GM19395 (cell line): ENCODE results near the gene CEP72.
"Not testable (repeated sequence)": the region's sequence is repeated elsewhere in the genome, so short reads cannot be mapped to it uniquely, and the experiment has no call there.

Source experiments
- ATAC-seq: cut with Tn5 transposase; IDR thresholded peaks from one replicate; pipeline ENCODE4 v1.9.1; 2021; ENCODE audit warnings: mild to moderate bottlenecking, moderate library complexity; ENCODE audit not compliant: unreplicated experiment

CEP72 gene

GRCh38 chr5:612498-613424, 621 bp downstream of the CEP72 start:
- ATAC-seq = peak; percentile 39

- ATAC-seq = no peak
These were observed 4.4 kb downstream of the CEP72 start for GRCh38 chr5:616484-617039.

GRCh38 chr5:617896-618295, 5.8 kb downstream of the CEP72 start:
- ATAC-seq = no peak

GRCh38 chr5:618450-618849, 6.3 kb downstream of the CEP72 start:
- no peak for ATAC-seq

- ATAC-seq = no peak
These were observed 7.3 kb downstream of the CEP72 start for GRCh38 chr5:619444-619843.

- no peak for ATAC-seq
These were observed 8.0 kb downstream of the CEP72 start for GRCh38 chr5:620152-620551.

GRCh38 chr5:620586-621180, 8.5 kb downstream of the CEP72 start:
- no peak for ATAC-seq

GRCh38 chr5:621341-621761, 9.2 kb downstream of the CEP72 start:
- ATAC-seq = no peak

- ATAC-seq = no peak
These were observed 10.2 kb downstream of the CEP72 start for GRCh38 chr5:622359-622758.

GRCh38 chr5:622946-623522, 10.9 kb downstream of the CEP72 start:
- ATAC-seq = no peak

GRCh38 chr5:623531-623930, 11.4 kb downstream of the CEP72 start:
- ATAC-seq = no peak

GRCh38 chr5:624118-624950, 12.2 kb downstream of the CEP72 start:
- ATAC-seq = no peak

GRCh38 chr5:624951-625230, 12.8 kb downstream of the CEP72 start:
- no peak for ATAC-seq

GRCh38 chr5:625516-625915, 13.4 kb downstream of the CEP72 start:
- ATAC-seq = no peak

GRCh38 chr5:626850-627249, 14.7 kb downstream of the CEP72 start:
- ATAC-seq = no peak

- no peak for ATAC-seq
These were observed 15.7 kb downstream of the CEP72 start for GRCh38 chr5:627840-628239.

GRCh38 chr5:628351-629205, 16.4 kb downstream of the CEP72 start:
- ATAC-seq = not testable (repeated sequence)

GRCh38 chr5:633501-633955, 21.4 kb downstream of the CEP72 start:
- ATAC-seq = no peak

GRCh38 chr5:634191-634590, 22.1 kb downstream of the CEP72 start:
- ATAC-seq = no peak
